ENCODE measurements around the gene GRIK4. TPM values are rescaled to one million over a fixed set of nuclear protein-coding genes. Genes with fewer than 3 reads are reported as not detected.

Gene GRIK4
- total RNA-seq, 1 donor from 2014 or later = 2.2 TPM

DNA sequence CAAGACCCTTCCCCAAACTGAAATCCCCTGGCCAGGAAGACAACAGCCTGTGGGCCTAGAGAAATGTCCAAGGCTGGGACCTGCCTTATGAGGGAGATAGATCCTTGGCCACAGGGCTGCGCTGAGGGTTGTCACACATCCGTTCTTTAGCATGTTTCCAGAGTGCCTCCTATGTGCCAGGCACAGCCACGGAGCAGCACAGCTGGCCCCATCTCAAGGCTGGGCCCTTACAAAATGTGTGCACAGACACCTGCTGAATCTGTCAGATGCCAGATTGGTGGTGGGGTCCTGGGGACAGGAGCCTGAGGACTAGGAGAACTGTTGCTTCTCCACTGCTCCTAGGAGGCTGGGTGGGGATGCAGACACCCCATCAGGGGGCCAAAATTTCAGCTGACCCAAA lies 11.2 kb downstream of the GRIK4 start:
- Mint-ChIP-seq H3K27ac (no peak overlapping the region), H3K9me3 (no peaks in the 10 kb centered on the region), H3K36me3 (no peaks in the 10 kb centered on the region), H3K4me1 (peaks cover 7% of the 10 kb centered on the region), H3K4me3 (no peak overlapping the region), H3K27me3 (ENCODE audit: low read depth) (peaks cover 21% of the 10 kb centered on the region)
- TF ChIP-seq, protein P1, sequence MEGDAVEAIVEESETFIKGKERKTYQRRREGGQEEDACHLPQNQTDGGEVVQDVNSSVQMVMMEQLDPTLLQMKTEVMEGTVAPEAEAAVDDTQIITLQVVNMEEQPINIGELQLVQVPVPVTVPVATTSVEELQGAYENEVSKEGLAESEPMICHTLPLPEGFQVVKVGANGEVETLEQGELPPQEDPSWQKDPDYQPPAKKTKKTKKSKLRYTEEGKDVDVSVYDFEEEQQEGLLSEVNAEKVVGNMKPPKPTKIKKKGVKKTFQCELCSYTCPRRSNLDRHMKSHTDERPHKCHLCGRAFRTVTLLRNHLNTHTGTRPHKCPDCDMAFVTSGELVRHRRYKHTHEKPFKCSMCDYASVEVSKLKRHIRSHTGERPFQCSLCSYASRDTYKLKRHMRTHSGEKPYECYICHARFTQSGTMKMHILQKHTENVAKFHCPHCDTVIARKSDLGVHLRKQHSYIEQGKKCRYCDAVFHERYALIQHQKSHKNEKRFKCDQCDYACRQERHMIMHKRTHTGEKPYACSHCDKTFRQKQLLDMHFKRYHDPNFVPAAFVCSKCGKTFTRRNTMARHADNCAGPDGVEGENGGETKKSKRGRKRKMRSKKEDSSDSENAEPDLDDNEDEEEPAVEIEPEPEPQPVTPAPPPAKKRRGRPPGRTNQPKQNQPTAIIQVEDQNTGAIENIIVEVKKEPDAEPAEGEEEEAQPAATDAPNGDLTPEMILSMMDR (IDR thresholded peaks at IDR 0.05; ENCODE audit: unreplicated experiment) = no peak
- DNase-seq (ENCODE audit: low spot score in 2 of 2, unreplicated experiment in 2 of 2) = no peak

DNA sequence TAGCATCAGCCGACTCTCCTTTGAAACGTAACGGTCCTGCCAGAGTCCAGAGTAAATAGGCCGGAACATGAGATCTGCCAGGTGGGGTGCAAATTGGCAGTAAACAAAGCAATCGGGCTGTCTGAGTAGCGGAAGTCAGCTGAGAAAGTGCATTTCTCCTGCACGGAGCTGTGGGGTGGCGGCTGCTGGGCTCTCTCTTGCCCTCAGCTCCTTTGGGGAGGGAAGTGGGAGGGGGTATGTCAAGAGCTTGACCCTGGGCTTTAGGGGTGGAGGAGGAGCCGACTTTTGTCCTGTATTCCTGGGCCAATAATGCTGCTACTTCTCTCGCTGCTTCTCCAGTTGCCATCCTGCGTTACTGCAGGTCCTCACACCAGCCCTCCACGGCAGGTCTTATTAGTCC lies 11.6 kb downstream of the GRIK4 start:
- no peaks in the 10 kb centered on the region for H3K36me3 Mint-ChIP-seq
- H3K4me3 Mint-ChIP-seq = no peak overlapping the region
- TF ChIP-seq, protein P1 (IDR thresholded peaks at IDR 0.05; ENCODE audit: unreplicated experiment) = no peak
- H3K27ac Mint-ChIP-seq = no peak overlapping the region
- peaks cover 3% of the 10 kb centered on the region for H3K4me1 Mint-ChIP-seq
- H3K9me3 Mint-ChIP-seq = no peaks in the 10 kb centered on the region
- no peak for DNase-seq (ENCODE audit: low spot score in 2 of 2, unreplicated experiment in 2 of 2)
- peaks cover 21% of the 10 kb centered on the region for H3K27me3 Mint-ChIP-seq (ENCODE audit: low read depth)

DNA sequence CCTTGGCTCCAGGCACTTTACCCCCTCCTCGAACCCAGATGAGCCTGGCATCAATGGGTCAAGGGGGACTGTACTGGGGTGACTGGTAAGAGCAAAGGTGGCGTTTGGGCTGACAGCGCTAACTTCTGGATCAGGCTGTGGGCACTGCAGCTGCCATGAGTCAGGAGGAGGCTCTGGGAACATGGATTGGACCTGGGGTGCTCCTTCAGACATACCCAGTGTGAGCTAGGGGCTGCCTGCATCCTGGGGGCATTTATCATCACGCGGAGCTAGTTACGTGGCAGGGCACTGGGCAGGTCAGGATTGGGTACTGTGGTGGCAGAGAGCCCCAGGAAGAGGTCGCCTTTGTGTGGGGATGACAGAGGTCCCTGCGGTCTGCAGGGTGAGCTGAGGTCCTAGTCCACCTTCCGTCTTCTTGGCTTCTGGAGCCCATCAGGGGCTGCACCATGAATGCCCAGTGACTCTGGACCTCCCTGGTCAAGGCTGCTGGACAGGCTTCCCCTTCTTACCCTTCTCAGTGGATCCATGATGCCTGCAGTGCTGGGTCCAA lies 13.1 kb downstream of the GRIK4 start:
- Mint-ChIP-seq H3K27ac (no peak overlapping the region), H3K4me1 (peaks cover 3% of the 10 kb centered on the region), H3K4me3 (no peak overlapping the region), H3K27me3 (ENCODE audit: low read depth) (peaks cover 29% of the 10 kb centered on the region), H3K36me3 (no peaks in the 10 kb centered on the region), H3K9me3 (no peaks in the 10 kb centered on the region)
- no peak for DNase-seq (ENCODE audit: low spot score in 2 of 2, unreplicated experiment in 2 of 2)
- TF ChIP-seq, protein P1 (IDR thresholded peaks at IDR 0.05; ENCODE audit: unreplicated experiment) = no peak

DNA sequence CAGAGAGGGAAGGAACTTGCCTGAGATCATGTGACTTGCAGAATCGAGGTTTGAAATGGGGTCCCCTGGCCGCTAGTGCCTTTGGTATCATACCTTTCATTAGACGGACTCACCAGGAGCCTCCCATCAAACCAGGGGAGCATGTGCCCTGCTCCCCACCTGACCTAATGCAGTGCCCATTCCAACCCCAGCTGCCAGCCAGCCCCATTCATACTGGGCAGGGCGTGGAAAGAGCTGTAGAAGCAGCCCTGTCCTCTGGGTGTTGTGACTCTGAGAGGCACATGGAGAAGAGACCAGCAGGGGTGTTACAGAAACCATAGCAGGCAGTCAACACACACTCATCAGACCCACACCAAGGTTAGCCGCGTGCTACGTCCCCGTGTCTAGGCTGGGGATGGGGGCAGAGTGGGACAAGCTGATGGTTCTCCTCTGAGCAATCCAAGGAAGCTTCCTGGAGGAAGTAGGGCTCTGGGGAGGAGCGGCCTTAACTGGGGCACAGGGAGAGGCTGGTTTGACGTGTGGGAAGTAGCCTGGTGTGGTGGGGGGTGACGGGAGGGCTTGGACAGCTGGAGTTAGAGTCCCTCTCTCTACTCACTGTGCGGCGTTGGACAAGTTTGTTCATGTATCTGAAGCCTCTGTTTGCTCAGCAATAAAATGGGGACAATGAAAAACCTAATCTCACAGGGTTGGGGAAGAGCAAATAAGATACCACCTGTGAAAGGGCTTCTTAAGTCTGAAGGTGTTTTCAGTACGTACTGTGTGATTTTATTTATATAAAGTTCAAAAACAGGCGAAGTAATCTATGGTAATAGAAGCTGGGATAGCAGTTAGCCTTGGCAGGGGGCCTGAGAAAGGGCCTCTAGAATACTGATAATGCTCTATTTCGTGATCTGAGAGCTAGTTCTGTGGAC lies 14.0 kb downstream of the GRIK4 start:
- no peak overlapping the region for H3K4me3 Mint-ChIP-seq
- H3K4me1 Mint-ChIP-seq = peaks cover 3% of the 10 kb centered on the region
- peaks cover 35% of the 10 kb centered on the region for H3K27me3 Mint-ChIP-seq (ENCODE audit: low read depth)
- H3K27ac Mint-ChIP-seq = no peak overlapping the region
- H3K9me3 Mint-ChIP-seq = no peaks in the 10 kb centered on the region
- no peak for DNase-seq (ENCODE audit: low spot score in 2 of 2, unreplicated experiment in 2 of 2)
- TF ChIP-seq, protein P1 (IDR thresholded peaks at IDR 0.05; ENCODE audit: unreplicated experiment) = no peak
- H3K36me3 Mint-ChIP-seq = no peaks in the 10 kb centered on the region

DNA sequence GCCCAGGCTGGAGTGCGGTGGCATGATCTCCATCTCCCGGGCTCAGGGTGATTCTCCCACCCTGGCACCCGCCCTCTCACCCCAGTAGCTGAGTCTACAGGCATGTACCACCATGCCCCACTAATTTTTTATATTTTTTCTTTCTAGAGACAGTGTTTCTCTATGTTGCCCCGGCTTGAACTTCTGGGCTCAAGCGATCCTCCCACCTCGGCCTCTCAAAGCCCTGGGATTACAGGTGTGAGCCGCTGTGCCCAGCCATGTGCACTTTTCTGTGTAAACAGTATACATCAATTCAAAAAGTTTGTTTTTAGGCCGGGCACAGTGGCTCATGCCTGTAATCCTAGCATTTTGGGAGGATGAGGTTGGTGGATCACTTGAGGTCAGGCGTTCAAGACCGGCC lies 14.7 kb downstream of the GRIK4 start:
- TF ChIP-seq, protein P1 (IDR thresholded peaks at IDR 0.05; ENCODE audit: unreplicated experiment) = no peak
- Mint-ChIP-seq H3K4me1 (peaks cover 3% of the 10 kb centered on the region), H3K36me3 (no peaks in the 10 kb centered on the region), H3K27me3 (ENCODE audit: low read depth) (peaks cover 37% of the 10 kb centered on the region), H3K27ac (no peak overlapping the region), H3K4me3 (no peak overlapping the region), H3K9me3 (no peaks in the 10 kb centered on the region)
- DNase-seq (ENCODE audit: low spot score in 2 of 2, unreplicated experiment in 2 of 2) = no peak

All from mesothelial cell of epicardium (in vitro differentiated cells).